Liver (tissue), 9 donors: Measurements from ENCODE around the gene ZNF664. TPM values are rescaled to one million over a fixed set of nuclear protein-coding genes. Genes with fewer than 3 reads are reported as not detected.

Source experiments
- DNase-seq: peaks from one replicate; pipeline ENCODE4 v3.0.0-alpha.2; 2017; ENCODE audit warnings: low spot score
- H3K27ac ChIP-seq, 2 donors: one replicate each; pipeline ENCODE4 v1.7.0; 2013; ENCODE audit warnings: inconsistent platforms in 2 of 2, low read length in 2 of 2, control low read depth in 1 of 2, low read depth in 1 of 2, mild to moderate bottlenecking in 1 of 2
- H3K27me3 ChIP-seq, 4 donors: one replicate each; pipeline versions ENCODE4 v1.6.1 to v1.7.0; 2013; ENCODE audit warnings: low read length in 3 of 4, inconsistent platforms in 1 of 4, mild to moderate bottlenecking in 1 of 4, moderate library complexity in 1 of 4; ENCODE audit not compliant: control insufficient read depth in 4 of 4, insufficient read depth in 4 of 4
- H3K36me3 ChIP-seq, 4 donors: one replicate each; pipeline versions ENCODE4 v1.6.1 to v1.7.0; 2013; ENCODE audit warnings: low read length in 3 of 4, mild to moderate bottlenecking in 3 of 4, low read depth in 1 of 4, moderate library complexity in 1 of 4; ENCODE audit not compliant: control insufficient read depth in 4 of 4, insufficient read depth in 3 of 4
- H3K4me1 ChIP-seq, 4 donors: one replicate each; pipeline versions ENCODE4 v1.6.1 to v1.7.0; 2013; ENCODE audit warnings: low read length in 3 of 4, mild to moderate bottlenecking in 3 of 4, moderate library complexity in 1 of 4; ENCODE audit not compliant: control insufficient read depth in 4 of 4, insufficient read depth in 4 of 4
- H3K4me3 ChIP-seq, 3 donors: one replicate each; pipeline versions ENCODE4 v1.6.1 to v1.7.0; 2013; ENCODE audit warnings: low read length in 3 of 3, control low read depth in 1 of 3, low read depth in 1 of 3, mild to moderate bottlenecking in 1 of 3
- H3K9ac ChIP-seq, 2 donors: one replicate each; pipeline ENCODE4 v1.7.0; 2013; ENCODE audit warnings: low read length in 2 of 2, mild to moderate bottlenecking in 2 of 2, moderate library complexity in 2 of 2, control low read depth in 1 of 2, low read depth in 1 of 2
- H3K9me3 ChIP-seq, 4 donors: one replicate each; pipeline versions ENCODE4 v1.6.1 to v1.7.0; 2013; ENCODE audit warnings: low read length in 3 of 4; ENCODE audit not compliant: control insufficient read depth in 4 of 4
- EGR1 ChIP-seq, 2 donors: IDR thresholded peaks; 2 replicates each; pipeline ENCODE4 v1.6.1; 2016 to 2018; ENCODE audit warnings: antibody characterized with exemption in 2 of 2, low read depth in 2 of 2
- FOXA1 ChIP-seq: IDR thresholded peaks from 2 replicates; pipeline ENCODE4 v1.6.1; 2016; ENCODE audit warnings: antibody characterized with exemption
- GABPA ChIP-seq, 2 donors: IDR thresholded peaks in 1 of 2; conservative IDR thresholded peaks in 1 of 2; 2 replicates each; pipeline ENCODE4 v1.6.1; 2016; ENCODE audit warnings: antibody characterized with exemption in 2 of 2, mild to moderate bottlenecking in 1 of 2, moderate library complexity in 1 of 2
- HNF4A ChIP-seq, 2 donors: conservative IDR thresholded peaks; 2 replicates each; pipeline ENCODE4 v1.6.1; 2016; ENCODE audit warnings: antibody characterized with exemption in 2 of 2, mild to moderate bottlenecking in 2 of 2
- HNF4G ChIP-seq: IDR thresholded peaks from 2 replicates; pipeline ENCODE4 v1.6.1; 2016; ENCODE audit warnings: antibody characterized with exemption
- JUND ChIP-seq, 2 donors: IDR thresholded peaks; 2 replicates each; pipeline ENCODE4 v1.6.1; 2016; ENCODE audit warnings: antibody characterized with exemption in 2 of 2
- MAX ChIP-seq: IDR thresholded peaks from 2 replicates; pipeline ENCODE4 v1.6.1; 2016; ENCODE audit warnings: antibody characterized with exemption
- NR2F2 ChIP-seq: IDR thresholded peaks from 2 replicates; pipeline ENCODE4 v1.6.1; 2016; ENCODE audit warnings: antibody characterized with exemption
- RAD21 ChIP-seq, 2 donors: IDR thresholded peaks; 2 replicates each; pipeline ENCODE4 v1.6.1; 2016; ENCODE audit warnings: antibody characterized with exemption in 2 of 2, mild to moderate bottlenecking in 2 of 2
- REST ChIP-seq: IDR thresholded peaks from 2 replicates; pipeline ENCODE4 v1.6.1; 2016; ENCODE audit warnings: antibody characterized with exemption, mild to moderate bottlenecking
- RXRA ChIP-seq, 2 donors: IDR thresholded peaks; 2 replicates each; pipeline ENCODE4 v1.6.1; 2017 to 2018; ENCODE audit warnings: antibody characterized with exemption in 2 of 2, mild to moderate bottlenecking in 1 of 2
- SP1 ChIP-seq: IDR thresholded peaks from 2 replicates; pipeline ENCODE4 v1.6.1; 2018; ENCODE audit warnings: antibody characterized with exemption, mild to moderate bottlenecking
- TAF1 ChIP-seq: conservative IDR thresholded peaks from 2 replicates; pipeline ENCODE4 v1.6.1; 2016; ENCODE audit warnings: antibody characterized with exemption, mild to moderate bottlenecking
- YY1 ChIP-seq: IDR thresholded peaks from 2 replicates; pipeline ENCODE4 v1.6.1; 2016; ENCODE audit warnings: antibody characterized with exemption, mild to moderate bottlenecking
- WGBS: extraction: QIAGEN DNeasy Blood & Tissue Kit; methylation state at CpG from one replicate; pipeline ENCODE4 v1.1.7; 2013; 5-methylcytosine and 5-hydroxymethylcytosine counted together
- polyA plus RNA-seq, 2 donors: library from polyadenylated mRNA; stranded (reverse) in 1 of 2; unstranded in 1 of 2; fragments of 200-250 nt in 1 of 2; fragments of >200 nt in 1 of 2; fragmentation: Nextera tagmentation in 1 of 2; extraction: Ambion mirVana in 1 of 2; gene quantifications; one replicate each; pipeline versions ENCODE4 v1.2.1 to v1.2.3, GENCODE V29; 2013 to 2015
- total RNA-seq, 2 donors: library from RNA; depleted of rRNA; stranded (reverse); fragments of >200 nt; gene quantifications; one replicate each; pipeline ENCODE4 v1.2.3, GENCODE V29; 2014
- TF ChIP-seq, protein P1 (sequence below): IDR thresholded peaks from 2 replicates; pipeline ENCODE4 v1.6.1; 2016; ENCODE audit warnings: antibody characterized with exemption
- TF ChIP-seq, protein P2 (sequence below): IDR thresholded peaks from 2 replicates; pipeline ENCODE4 v1.6.1; 2016; ENCODE audit warnings: antibody characterized with exemption
- donor health status: healthy.
- donor health status: healthy.
- donor health status: healthy.
- donor health status: healthy.
- donor health status: healthy.

The ZNF664 gene
- total and polyA plus RNA-seq, 4 donors = 7.2 to 40.3 (median 29.6) TPM

DNA sequence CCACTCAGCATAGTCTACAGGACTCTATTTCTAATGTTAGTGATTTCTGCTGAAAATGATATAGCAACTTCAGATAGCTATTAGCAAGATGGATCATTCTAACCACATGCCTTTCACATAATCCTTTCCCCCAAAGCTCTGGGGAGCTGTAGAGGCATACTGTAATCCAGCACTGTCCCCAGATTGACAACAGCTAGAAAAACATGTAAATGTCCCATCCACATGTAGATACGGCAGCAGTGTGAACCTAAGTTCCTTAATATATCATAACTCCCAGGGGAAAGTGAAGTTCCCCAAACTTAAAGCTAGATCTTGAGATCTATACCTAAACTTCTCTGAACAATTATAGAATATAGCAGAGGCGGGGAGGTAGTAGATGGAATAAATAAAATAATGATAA, 14.0 kb downstream of the ZNF664 start:
- WGBS = 93% methylated on average over 2 of the region's 2 CpGs
- Histone ChIP-seq H3K27me3 (no peaks in the 10 kb centered on the region), H3K27ac (no peak overlapping the region)

DNA sequence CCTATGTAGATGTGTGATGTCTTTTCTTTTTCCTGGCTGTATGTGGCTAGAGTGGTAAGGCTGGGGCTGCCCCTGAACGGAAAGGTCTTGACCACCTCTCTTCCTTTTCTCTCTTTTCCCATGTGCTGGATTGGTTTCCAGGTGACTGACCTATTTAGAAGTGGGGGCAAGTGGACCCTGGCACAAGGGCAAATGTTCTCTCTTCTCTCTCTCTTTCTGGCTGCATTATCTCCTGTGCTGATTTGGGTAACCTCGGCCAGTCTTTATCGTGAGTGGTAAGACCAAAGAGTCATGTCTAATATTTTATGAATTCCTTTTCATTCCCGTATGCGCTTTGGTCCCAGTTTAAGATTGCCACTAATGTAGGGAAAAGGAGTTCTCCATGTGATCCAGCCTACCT, 16.2 kb downstream of the ZNF664 start:
- H3K27me3 ChIP-seq = no peaks in the 10 kb centered on the region
- no peak overlapping the region for H3K4me3 ChIP-seq
- no peak overlapping the region for H3K9ac ChIP-seq
- peaks cover 0 to 15% (median 8%) of the 10 kb centered on the region in 4 donors for H3K36me3 ChIP-seq
- 67% methylated on average over 5 of the region's 5 CpGs for WGBS
- DNase-seq = no peak
- peaks cover 0 to 23% (median 12%) of the 10 kb centered on the region in 4 donors for H3K4me1 ChIP-seq
- no peak overlapping the region for H3K27ac ChIP-seq
- TF ChIP-seq HNF4A (conservative IDR thresholded peaks at IDR 0.05) = peak; percentile 43 to 70
- no peak for TF ChIP-seq REST
- H3K9me3 ChIP-seq = no peaks in the 10 kb centered on the region

More for the DNA sequence above, 14.0 kb downstream of the ZNF664 start:
- no peak for DNase-seq
- H3K9me3 ChIP-seq = no peaks in the 10 kb centered on the region
- no peak overlapping the region for H3K4me3 ChIP-seq
- peaks cover 0 to 7% (median 3%) of the 10 kb centered on the region in 4 donors for H3K36me3 ChIP-seq
- H3K9ac ChIP-seq = no peak overlapping the region
- TF ChIP-seq, protein P1, sequence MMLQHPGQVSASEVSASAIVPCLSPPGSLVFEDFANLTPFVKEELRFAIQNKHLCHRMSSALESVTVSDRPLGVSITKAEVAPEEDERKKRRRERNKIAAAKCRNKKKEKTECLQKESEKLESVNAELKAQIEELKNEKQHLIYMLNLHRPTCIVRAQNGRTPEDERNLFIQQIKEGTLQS = no peak
- no peak for TF ChIP-seq EGR1 (IDR thresholded peaks at IDR 0.05; ENCODE audit: low read depth in 2 of 2)
- TF ChIP-seq YY1 = no peak
- no peak for TF ChIP-seq MAX
- no peak for TF ChIP-seq TAF1
- no peak for TF ChIP-seq GABPA (IDR thresholded peaks at IDR 0.05 in 1 of 2, conservative IDR thresholded peaks at IDR 0.05 in 1 of 2)
- no peak for TF ChIP-seq SP1
- TF ChIP-seq HNF4A (conservative IDR thresholded peaks at IDR 0.05) = no peak
- TF ChIP-seq JUND (IDR thresholded peaks at IDR 0.05) = no peak
- TF ChIP-seq, protein P2, sequence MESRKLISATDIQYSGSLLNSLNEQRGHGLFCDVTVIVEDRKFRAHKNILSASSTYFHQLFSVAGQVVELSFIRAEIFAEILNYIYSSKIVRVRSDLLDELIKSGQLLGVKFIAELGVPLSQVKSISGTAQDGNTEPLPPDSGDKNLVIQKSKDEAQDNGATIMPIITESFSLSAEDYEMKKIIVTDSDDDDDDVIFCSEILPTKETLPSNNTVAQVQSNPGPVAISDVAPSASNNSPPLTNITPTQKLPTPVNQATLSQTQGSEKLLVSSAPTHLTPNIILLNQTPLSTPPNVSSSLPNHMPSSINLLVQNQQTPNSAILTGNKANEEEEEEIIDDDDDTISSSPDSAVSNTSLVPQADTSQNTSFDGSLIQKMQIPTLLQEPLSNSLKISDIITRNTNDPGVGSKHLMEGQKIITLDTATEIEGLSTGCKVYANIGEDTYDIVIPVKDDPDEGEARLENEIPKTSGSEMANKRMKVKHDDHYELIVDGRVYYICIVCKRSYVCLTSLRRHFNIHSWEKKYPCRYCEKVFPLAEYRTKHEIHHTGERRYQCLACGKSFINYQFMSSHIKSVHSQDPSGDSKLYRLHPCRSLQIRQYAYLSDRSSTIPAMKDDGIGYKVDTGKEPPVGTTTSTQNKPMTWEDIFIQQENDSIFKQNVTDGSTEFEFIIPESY = no peak
- no peak for TF ChIP-seq RXRA (IDR thresholded peaks at IDR 0.05)
- TF ChIP-seq REST = no peak
- TF ChIP-seq NR2F2 = no peak
- no peak for TF ChIP-seq RAD21 (IDR thresholded peaks at IDR 0.05)
- no peak for TF ChIP-seq FOXA1
- no peak for TF ChIP-seq HNF4G
- H3K4me1 ChIP-seq = peaks cover 0 to 23% (median 12%) of the 10 kb centered on the region in 4 donors
